HEK293 (cell line): ENCODE measurements around the gene NSMCE1.
A peak's percentile ranks its signal among the peaks of the same experiment; 100 is the strongest.

ENCODE experiments used
- CTCF ChIA-PET: fragments of 350-600 bp; formaldehyde crosslinking; extraction: SDS; loops from one replicate; lab custom pipeline; 2021; ENCODE audit warnings: antibody characterized with exemption; lab: Yijun Ruan, JAX
- POLR2A ChIA-PET: fragments of 300-600 bp; formaldehyde crosslinking; extraction: SDS; loops from one replicate; lab custom pipeline; 2020; ENCODE audit warnings: antibody characterized with exemption, inconsistent platforms; lab: Yijun Ruan, JAX
- H3K27ac ChIP-seq: fragments of 200-500 bp; sonication (Bioruptor generic); 2 replicates; pipeline ENCODE4 v1.5.1; 2014; ENCODE audit warnings: low read depth, low read length, control low read depth, inconsistent platforms; ENCODE audit errors: extremely low read depth
- H3K36me3 ChIP-seq, 2 experiments: fragments of 200-500 bp in 1 of 2; sonication (Bioruptor generic) in 1 of 2; 1 replicate in 1 of 2; 2 replicates in 1 of 2; pipeline ENCODE4 v1.5.1; 2014 to 2017; ENCODE audit warnings: inconsistent platforms in 2 of 2, low read length in 2 of 2; ENCODE audit not compliant: control insufficient read depth in 2 of 2, insufficient read depth in 1 of 2
- H3K4me1 ChIP-seq: fragments of 200-500 bp; sonication (Bioruptor generic); 2 replicates; pipeline ENCODE4 v1.5.1; 2014; ENCODE audit warnings: mild to moderate bottlenecking, low read length, inconsistent platforms; ENCODE audit not compliant: control insufficient read depth, insufficient read depth
- H3K4me3 ChIP-seq: 2 replicates; pipeline ENCODE4 v1.5.1; 2011; ENCODE audit warnings: low read depth, mild to moderate bottlenecking, control low read depth, low read length, moderate library complexity
- H3K9me3 ChIP-seq: fragments of 200-500 bp; sonication (Bioruptor generic); 2 replicates; pipeline ENCODE4 v1.5.1; 2014; ENCODE audit warnings: low read depth, low read length, inconsistent platforms; ENCODE audit not compliant: control insufficient read depth, insufficient read depth
- EGR2 ChIP-seq: fragments of 450-650 bp; formaldehyde crosslinking; IDR thresholded peaks from 2 replicates; pipeline ENCODE4 v1.5.1; 2016; ENCODE audit warnings: low read depth, missing biosample characterization, missing genetic modification characterization
- GLIS1 ChIP-seq: fragments of 450-650 bp; formaldehyde crosslinking; IDR thresholded peaks from 2 replicates; pipeline ENCODE4 v1.5.1; 2016; ENCODE audit warnings: missing biosample characterization, missing genetic modification characterization
- GLIS2 ChIP-seq: fragments of 450-650 bp; formaldehyde crosslinking; IDR thresholded peaks from 2 replicates; pipeline ENCODE4 v1.5.1; 2016; ENCODE audit warnings: missing biosample characterization, missing genetic modification characterization
- HOXA7 ChIP-seq: sonication (generic); formaldehyde crosslinking; IDR thresholded peaks from 2 replicates; pipeline ENCODE4 v1.8.1; 2022; ENCODE audit warnings: missing genetic modification reagents, borderline replicate concordance
- KLF1 ChIP-seq: fragments of 450-650 bp; formaldehyde crosslinking; IDR thresholded peaks from 2 replicates; pipeline ENCODE4 v1.5.1; 2016; ENCODE audit warnings: missing biosample characterization, missing genetic modification characterization
- KLF7 ChIP-seq: fragments of 450-650 bp; formaldehyde crosslinking; IDR thresholded peaks from 2 replicates; pipeline ENCODE4 v1.5.1; 2016; ENCODE audit warnings: missing biosample characterization, missing genetic modification characterization, borderline replicate concordance
- MEIS1 ChIP-seq: sonication (generic); formaldehyde crosslinking; IDR thresholded peaks from 2 replicates; pipeline ENCODE4 v1.8.1; 2022; ENCODE audit warnings: missing genetic modification reagents, mild to moderate bottlenecking, borderline replicate concordance
- SCRT1 ChIP-seq: fragments of 450-650 bp; formaldehyde crosslinking; IDR thresholded peaks from 2 replicates; pipeline ENCODE4 v1.5.1; 2016; ENCODE audit warnings: missing biosample characterization, missing genetic modification characterization, borderline replicate concordance
- SP2 ChIP-seq: fragments of 450-650 bp; formaldehyde crosslinking; IDR thresholded peaks from 2 replicates; pipeline ENCODE4 v1.5.1; 2016; ENCODE audit warnings: missing biosample characterization, missing genetic modification characterization
- ZBTB7A ChIP-seq: fragments of 450-650 bp; formaldehyde crosslinking; IDR thresholded peaks from 2 replicates; pipeline ENCODE4 v1.5.1; 2016; ENCODE audit warnings: low read depth, missing biosample characterization, missing genetic modification characterization
- ZNF10 ChIP-seq: fragments of 450-650 bp; formaldehyde crosslinking; IDR thresholded peaks from 2 replicates; pipeline ENCODE4 v1.5.1; 2017; ENCODE audit warnings: missing biosample characterization, missing genetic modification characterization
- ZNF146 ChIP-seq: fragments of 450-650 bp; formaldehyde crosslinking; IDR thresholded peaks from 2 replicates; pipeline ENCODE4 v1.5.1; 2016; ENCODE audit warnings: missing biosample characterization, missing genetic modification characterization
- ZNF221 ChIP-seq: fragments of 450-650 bp; formaldehyde crosslinking; IDR thresholded peaks from 2 replicates; pipeline ENCODE4 v1.5.1; 2017; ENCODE audit warnings: missing biosample characterization, missing genetic modification characterization, borderline replicate concordance
- ZNF266 ChIP-seq: fragments of 450-650 bp; formaldehyde crosslinking; IDR thresholded peaks from 2 replicates; pipeline ENCODE4 v1.5.1; 2016; ENCODE audit warnings: missing biosample characterization, missing genetic modification characterization, low read depth
- ZNF391 ChIP-seq: fragments of 450-650 bp; formaldehyde crosslinking; IDR thresholded peaks from 2 replicates; pipeline ENCODE4 v1.5.1; 2016; ENCODE audit warnings: low read depth, missing biosample characterization, missing genetic modification characterization, borderline replicate concordance
- ZNF501 ChIP-seq: fragments of 450-650 bp; formaldehyde crosslinking; IDR thresholded peaks from 2 replicates; pipeline ENCODE4 v1.5.1; 2016; ENCODE audit warnings: missing biosample characterization, missing genetic modification characterization
- ZNF558 ChIP-seq: fragments of 450-650 bp; formaldehyde crosslinking; IDR thresholded peaks from 2 replicates; pipeline ENCODE4 v1.5.1; 2016; ENCODE audit warnings: missing biosample characterization, missing genetic modification characterization
- ZNF561 ChIP-seq: fragments of 450-650 bp; IDR thresholded peaks from 2 replicates; pipeline ENCODE4 v1.5.1; 2018; ENCODE audit warnings: missing biosample characterization, missing genetic modification characterization, borderline replicate concordance
- ZNF585B ChIP-seq: fragments of 450-650 bp; formaldehyde crosslinking; IDR thresholded peaks from 2 replicates; pipeline ENCODE4 v1.5.1; 2016; ENCODE audit warnings: missing biosample characterization, missing genetic modification characterization
- ZNF600 ChIP-seq: fragments of 450-650 bp; formaldehyde crosslinking; IDR thresholded peaks from 2 replicates; pipeline ENCODE4 v1.5.1; 2016; ENCODE audit warnings: missing biosample characterization, missing genetic modification characterization
- ZNF664 ChIP-seq: fragments of 450-650 bp; formaldehyde crosslinking; IDR thresholded peaks from 2 replicates; pipeline ENCODE4 v1.5.1; 2016; ENCODE audit warnings: missing biosample characterization, missing genetic modification characterization
- ZNF701 ChIP-seq: fragments of 450-650 bp; formaldehyde crosslinking; IDR thresholded peaks from 2 replicates; pipeline ENCODE4 v1.5.1; 2016; ENCODE audit warnings: missing biosample characterization, missing genetic modification characterization
- ZNF792 ChIP-seq: fragments of 450-650 bp; formaldehyde crosslinking; IDR thresholded peaks from 2 replicates; pipeline ENCODE4 v1.5.1; 2016; ENCODE audit warnings: missing biosample characterization, missing genetic modification characterization
- ZNF830 ChIP-seq: fragments of 450-650 bp; IDR thresholded peaks from 2 replicates; pipeline ENCODE4 v1.5.0; 2018; ENCODE audit warnings: missing biosample characterization, missing genetic modification characterization, low read depth, mild to moderate bottlenecking, moderate library complexity
- ZNF837 ChIP-seq: fragments of 450-650 bp; formaldehyde crosslinking; IDR thresholded peaks from 2 replicates; pipeline ENCODE4 v1.5.1; 2016; ENCODE audit warnings: missing biosample characterization, missing genetic modification characterization
- ZSCAN30 ChIP-seq: fragments of 450-650 bp; IDR thresholded peaks from 2 replicates; pipeline ENCODE4 v1.5.1; 2018; ENCODE audit warnings: missing biosample characterization, mild to moderate bottlenecking, missing genetic modification characterization, moderate library complexity
- TF ChIP-seq, protein P1 (sequence below): fragments of 450-650 bp; formaldehyde crosslinking; IDR thresholded peaks from 2 replicates; pipeline ENCODE4; 2016; ENCODE audit warnings: missing biosample characterization, missing genetic modification characterization
- TF ChIP-seq, protein P2 (sequence below): fragments of 450-650 bp; formaldehyde crosslinking; IDR thresholded peaks from 2 replicates; pipeline ENCODE4 v1.5.1; 2016; ENCODE audit warnings: missing biosample characterization, missing genetic modification characterization
- TF ChIP-seq, protein P3 (sequence below): fragments of 450-650 bp; formaldehyde crosslinking; IDR thresholded peaks from 2 replicates; pipeline ENCODE4 v1.5.1; 2016; ENCODE audit warnings: missing biosample characterization, missing genetic modification characterization
- TF ChIP-seq, protein P4 (sequence below): fragments of 450-650 bp; formaldehyde crosslinking; IDR thresholded peaks from 2 replicates; pipeline ENCODE4 v1.5.1; 2017; ENCODE audit warnings: missing biosample characterization, missing genetic modification characterization
- TF ChIP-seq, protein P5 (sequence below): fragments of 450-650 bp; IDR thresholded peaks from 2 replicates; pipeline ENCODE4 v1.5.1; 2018; ENCODE audit warnings: missing biosample characterization, mild to moderate bottlenecking, missing genetic modification characterization
- TF ChIP-seq, protein P6 (sequence below): fragments of 450-650 bp; formaldehyde crosslinking; optimal IDR thresholded peaks from 2 replicates; pipeline ENCODE3; 2016; ENCODE audit warnings: missing biosample characterization, mild to moderate bottlenecking, missing genetic modification characterization

NSMCE1 gene

DNA sequence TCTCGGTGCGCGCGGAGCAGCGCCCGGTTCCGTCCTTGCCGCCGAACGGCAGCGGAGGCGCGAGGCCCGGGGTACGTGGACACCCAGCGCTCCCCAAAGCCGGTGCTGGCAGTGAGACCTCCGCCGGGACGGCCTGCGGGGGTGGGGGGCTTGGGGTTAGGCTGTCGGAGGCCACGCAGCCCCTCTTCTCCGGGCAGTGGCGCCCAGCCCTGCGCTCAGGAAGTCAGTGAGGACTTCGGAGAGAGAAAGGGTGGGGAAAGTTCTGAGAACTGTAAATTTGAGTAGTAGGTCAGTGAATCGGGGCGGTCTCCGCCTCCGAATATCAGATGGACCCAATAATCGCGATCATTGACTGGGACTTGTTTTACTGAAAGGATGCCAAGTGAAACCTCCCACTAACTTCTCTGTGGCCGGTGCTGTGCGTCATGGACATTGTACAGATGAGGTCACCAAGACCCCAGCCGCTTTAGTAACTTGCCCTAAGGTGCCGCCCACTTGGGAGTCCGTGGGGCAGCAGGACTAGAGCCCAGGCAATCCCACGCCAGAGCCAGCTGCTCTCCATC lies 45.7 kb upstream of the NSMCE1 start:
- peak overlapping the region; percentile 66 for H3K4me3 ChIP-seq
- H3K9me3 ChIP-seq = no peaks in the 10 kb centered on the region
- no peaks in the 10 kb centered on the region for H3K36me3 ChIP-seq
- no peak overlapping the region; the same call in 1 of the 2 replicates for H3K27ac ChIP-seq
- H3K4me1 ChIP-seq = no peaks in the 10 kb centered on the region
- ChIA-PET POLR2A (no interaction called here), CTCF (interaction anchor here (0.7 to 0.8 kb wide), 2 partner anchors 87 to 158 kb away, joined by 3 read pairs; no protein-coding TSS in a partner anchor)
- TF ChIP-seq ZNF830 (tag by site-specific recombination) (no peak), ZNF10 (no peak), HOXA7 (CRISPR knock-in tag) (no peak), ZNF701 (tag by site-specific recombination) (no peak), ZNF266 (tag by site-specific recombination) (no peak), ZNF391 (no peak), GLIS1 (tag by site-specific recombination) (peak; percentile 56; the same call in 1 of the 2 replicates), ZNF221 (tag by site-specific recombination) (no peak), SP2 (tag by site-specific recombination) (peak; percentile 39), GLIS2 (tag by site-specific recombination) (0 out of 2 replicates have a peak, but pooled peaks have one; percentile 30), KLF7 (tag by site-specific recombination) (no peak), ZNF146 (tag by site-specific recombination) (no peak), MEIS1 (CRISPR knock-in tag) (no peak), KLF1 (tag by site-specific recombination) (no peak), ZNF501 (tag by site-specific recombination) (no peak), ZNF558 (no peak), ZBTB7A (tag by site-specific recombination) (no peak), ZNF585B (tag by site-specific recombination) (no peak), ZNF837 (tag by site-specific recombination) (no peak), SCRT1 (tag by site-specific recombination) (no peak), ZNF561 (no peak), ZSCAN30 (tag by site-specific recombination) (no peak), ZNF600 (tag by site-specific recombination) (0 out of 2 replicates have a peak, but pooled peaks have one; percentile 19), ZNF664 (tag by site-specific recombination) (no peak), ZNF792 (tag by site-specific recombination) (no peak), EGR2 (tag by site-specific recombination) (peak; percentile 76)
- TF ChIP-seq, protein P1, sequence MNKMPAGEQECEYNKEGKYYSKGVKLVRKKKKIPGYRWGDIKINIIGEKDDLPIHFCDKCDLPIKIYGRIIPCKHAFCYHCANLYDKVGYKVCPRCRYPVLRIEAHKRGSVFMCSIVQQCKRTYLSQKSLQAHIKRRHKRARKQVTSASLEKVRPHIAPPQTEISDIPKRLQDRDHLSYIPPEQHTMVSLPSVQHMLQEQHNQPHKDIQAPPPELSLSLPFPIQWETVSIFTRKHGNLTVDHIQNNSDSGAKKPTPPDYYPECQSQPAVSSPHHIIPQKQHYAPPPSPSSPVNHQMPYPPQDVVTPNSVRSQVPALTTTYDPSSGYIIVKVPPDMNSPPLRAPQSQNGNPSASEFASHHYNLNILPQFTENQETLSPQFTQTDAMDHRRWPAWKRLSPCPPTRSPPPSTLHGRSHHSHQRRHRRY (tag by site-specific recombination) = no peak
- TF ChIP-seq, protein P2, sequence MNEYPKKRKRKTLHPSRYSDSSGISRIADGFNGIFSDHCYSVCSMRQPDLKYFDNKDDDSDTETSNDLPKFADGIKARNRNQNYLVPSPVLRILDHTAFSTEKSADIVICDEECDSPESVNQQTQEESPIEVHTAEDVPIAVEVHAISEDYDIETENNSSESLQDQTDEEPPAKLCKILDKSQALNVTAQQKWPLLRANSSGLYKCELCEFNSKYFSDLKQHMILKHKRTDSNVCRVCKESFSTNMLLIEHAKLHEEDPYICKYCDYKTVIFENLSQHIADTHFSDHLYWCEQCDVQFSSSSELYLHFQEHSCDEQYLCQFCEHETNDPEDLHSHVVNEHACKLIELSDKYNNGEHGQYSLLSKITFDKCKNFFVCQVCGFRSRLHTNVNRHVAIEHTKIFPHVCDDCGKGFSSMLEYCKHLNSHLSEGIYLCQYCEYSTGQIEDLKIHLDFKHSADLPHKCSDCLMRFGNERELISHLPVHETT (tag by site-specific recombination) = no peak
- TF ChIP-seq, protein P3, sequence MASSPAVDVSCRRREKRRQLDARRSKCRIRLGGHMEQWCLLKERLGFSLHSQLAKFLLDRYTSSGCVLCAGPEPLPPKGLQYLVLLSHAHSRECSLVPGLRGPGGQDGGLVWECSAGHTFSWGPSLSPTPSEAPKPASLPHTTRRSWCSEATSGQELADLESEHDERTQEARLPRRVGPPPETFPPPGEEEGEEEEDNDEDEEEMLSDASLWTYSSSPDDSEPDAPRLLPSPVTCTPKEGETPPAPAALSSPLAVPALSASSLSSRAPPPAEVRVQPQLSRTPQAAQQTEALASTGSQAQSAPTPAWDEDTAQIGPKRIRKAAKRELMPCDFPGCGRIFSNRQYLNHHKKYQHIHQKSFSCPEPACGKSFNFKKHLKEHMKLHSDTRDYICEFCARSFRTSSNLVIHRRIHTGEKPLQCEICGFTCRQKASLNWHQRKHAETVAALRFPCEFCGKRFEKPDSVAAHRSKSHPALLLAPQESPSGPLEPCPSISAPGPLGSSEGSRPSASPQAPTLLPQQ (tag by site-specific recombination) = 0 out of 2 replicates have a peak, but pooled peaks have one; percentile 41
- TF ChIP-seq, protein P4, sequence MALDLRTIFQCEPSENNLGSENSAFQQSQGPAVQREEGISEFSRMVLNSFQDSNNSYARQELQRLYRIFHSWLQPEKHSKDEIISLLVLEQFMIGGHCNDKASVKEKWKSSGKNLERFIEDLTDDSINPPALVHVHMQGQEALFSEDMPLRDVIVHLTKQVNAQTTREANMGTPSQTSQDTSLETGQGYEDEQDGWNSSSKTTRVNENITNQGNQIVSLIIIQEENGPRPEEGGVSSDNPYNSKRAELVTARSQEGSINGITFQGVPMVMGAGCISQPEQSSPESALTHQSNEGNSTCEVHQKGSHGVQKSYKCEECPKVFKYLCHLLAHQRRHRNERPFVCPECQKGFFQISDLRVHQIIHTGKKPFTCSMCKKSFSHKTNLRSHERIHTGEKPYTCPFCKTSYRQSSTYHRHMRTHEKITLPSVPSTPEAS (tag by site-specific recombination) = no peak
- TF ChIP-seq, protein P5, sequence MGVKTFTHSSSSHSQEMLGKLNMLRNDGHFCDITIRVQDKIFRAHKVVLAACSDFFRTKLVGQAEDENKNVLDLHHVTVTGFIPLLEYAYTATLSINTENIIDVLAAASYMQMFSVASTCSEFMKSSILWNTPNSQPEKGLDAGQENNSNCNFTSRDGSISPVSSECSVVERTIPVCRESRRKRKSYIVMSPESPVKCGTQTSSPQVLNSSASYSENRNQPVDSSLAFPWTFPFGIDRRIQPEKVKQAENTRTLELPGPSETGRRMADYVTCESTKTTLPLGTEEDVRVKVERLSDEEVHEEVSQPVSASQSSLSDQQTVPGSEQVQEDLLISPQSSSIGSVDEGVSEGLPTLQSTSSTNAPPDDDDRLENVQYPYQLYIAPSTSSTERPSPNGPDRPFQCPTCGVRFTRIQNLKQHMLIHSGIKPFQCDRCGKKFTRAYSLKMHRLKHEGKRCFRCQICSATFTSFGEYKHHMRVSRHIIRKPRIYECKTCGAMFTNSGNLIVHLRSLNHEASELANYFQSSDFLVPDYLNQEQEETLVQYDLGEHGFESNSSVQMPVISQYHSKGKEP = no peak
- TF ChIP-seq, protein P6, sequence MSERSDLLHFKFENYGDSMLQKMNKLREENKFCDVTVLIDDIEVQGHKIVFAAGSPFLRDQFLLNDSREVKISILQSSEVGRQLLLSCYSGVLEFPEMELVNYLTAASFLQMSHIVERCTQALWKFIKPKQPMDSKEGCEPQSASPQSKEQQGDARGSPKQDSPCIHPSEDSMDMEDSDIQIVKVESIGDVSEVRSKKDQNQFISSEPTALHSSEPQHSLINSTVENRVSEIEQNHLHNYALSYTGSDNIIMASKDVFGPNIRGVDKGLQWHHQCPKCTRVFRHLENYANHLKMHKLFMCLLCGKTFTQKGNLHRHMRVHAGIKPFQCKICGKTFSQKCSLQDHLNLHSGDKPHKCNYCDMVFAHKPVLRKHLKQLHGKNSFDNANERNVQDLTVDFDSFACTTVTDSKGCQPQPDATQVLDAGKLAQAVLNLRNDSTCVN (tag by site-specific recombination) = peak; percentile 17
